ENCODE results near the gene ZNF438.
"Not testable (repeated sequence)": the region's sequence is repeated elsewhere in the genome, so short reads cannot be mapped to it uniquely, and the experiment has no call there.

ZNF438 gene

DNA sequence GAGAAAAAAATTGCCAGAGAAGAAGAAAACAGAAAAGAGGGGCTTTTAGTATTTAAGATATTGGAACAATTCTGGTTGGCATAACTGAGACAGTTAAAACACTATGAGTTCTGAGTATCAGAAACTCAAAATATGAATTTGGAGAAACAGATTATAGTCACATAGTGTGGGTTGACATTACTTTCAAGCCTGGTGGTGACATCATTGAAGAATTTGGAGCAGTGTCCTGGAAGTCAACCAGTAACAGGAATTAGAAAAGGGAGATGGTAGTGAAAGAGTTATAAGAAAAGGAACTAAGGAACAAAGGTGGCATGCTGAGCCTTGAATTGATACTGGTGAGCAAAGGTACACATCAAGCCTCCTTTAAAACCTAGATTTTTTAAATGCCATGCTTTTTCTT is 88.2 kb downstream of the ZNF438 start:
- no peak for DNase-seq (ENCODE audit: low read depth, low spot score)

DNA sequence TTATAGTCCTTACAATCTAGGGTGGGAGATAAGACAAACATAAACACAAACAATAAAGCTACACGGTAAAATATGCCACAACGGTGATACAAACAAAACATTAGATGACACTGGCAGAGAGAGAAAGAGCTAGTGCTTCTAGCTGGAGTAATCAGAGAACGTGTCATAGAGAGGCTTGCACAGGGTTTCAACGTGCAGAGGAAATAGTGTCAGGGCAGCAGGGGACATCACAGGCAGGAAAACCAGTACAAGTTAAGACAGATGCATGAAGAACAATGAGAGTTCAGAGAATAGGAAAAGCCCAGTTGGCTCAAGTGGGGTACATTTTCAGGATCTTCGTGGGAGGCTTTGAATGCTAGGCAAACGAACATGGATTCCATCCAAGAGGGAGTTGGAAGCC is 91.4 kb downstream of the ZNF438 start:
- DNase-seq (ENCODE audit: low read depth, low spot score): no peak

DNA sequence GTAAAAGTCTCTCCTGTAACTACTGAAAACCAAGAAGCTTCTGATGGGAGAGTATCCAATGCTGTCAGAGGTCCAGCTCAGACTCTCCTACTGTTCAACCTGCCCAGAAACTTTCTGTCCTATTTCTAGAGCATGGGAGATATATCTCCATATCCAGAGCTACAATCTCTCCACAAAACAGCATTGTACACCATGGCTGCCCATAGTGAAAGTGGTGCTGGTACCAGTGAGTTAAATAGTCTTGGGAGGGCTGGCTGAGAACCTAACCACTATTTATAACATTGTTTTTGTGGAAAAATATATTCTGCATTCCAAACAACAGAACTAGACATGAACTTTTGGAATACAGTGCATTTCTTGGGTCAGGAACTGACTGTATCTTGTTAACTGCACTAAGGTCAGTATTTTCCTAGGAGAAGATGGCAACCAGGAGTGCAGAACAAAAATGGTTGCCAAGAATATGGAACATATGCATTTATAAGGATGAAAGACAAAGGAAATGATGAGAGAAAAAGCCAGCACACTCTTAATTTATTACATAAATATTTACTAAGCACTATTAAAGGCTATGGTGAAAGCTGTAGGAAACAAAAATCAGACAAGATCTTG is 91.9 kb downstream of the ZNF438 start:
- DNase-seq (ENCODE audit: low read depth, low spot score): no peak

DNA sequence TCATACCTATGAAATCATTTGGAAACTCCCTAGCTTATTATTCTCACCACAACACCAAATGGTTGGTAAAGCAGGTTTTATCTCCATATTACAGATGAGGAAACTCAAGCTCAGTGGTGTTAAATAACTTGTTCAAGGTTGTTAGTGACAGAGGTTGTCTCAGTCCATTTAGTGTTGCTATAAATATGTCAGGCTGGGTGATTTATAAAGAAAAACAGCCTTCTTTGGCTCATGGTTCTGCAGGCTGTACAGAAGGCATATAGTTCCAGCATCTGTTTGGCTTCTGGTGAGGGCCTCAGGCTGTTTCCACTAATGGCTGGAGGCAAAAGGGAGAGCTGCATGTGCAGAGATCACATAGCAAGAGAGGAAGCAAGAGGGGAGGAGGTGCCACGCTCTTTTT is 96.6 kb downstream of the ZNF438 start:
- DNase-seq (ENCODE audit: low read depth, low spot score): no peak

DNA sequence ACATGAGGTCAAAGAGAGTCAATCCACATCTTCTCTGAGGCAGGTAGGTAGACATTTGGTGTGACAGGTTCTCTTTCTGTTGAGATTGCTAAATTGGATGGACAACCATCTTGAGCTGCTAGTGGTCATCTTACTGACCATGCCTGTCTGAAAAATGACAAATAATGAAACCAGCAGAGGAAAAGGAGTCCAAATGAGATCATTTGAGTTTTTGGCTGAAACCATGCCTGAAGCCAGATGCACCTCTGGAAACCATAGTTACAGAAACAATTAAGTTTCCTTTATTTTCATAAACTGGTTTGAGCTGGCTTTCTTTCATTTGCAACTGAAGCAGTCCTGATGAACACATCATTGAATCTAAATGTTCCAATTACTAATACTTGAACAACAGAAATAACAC is 100.6 kb downstream of the ZNF438 start:
- DNase-seq (ENCODE audit: low read depth, low spot score): no peak

DNA sequence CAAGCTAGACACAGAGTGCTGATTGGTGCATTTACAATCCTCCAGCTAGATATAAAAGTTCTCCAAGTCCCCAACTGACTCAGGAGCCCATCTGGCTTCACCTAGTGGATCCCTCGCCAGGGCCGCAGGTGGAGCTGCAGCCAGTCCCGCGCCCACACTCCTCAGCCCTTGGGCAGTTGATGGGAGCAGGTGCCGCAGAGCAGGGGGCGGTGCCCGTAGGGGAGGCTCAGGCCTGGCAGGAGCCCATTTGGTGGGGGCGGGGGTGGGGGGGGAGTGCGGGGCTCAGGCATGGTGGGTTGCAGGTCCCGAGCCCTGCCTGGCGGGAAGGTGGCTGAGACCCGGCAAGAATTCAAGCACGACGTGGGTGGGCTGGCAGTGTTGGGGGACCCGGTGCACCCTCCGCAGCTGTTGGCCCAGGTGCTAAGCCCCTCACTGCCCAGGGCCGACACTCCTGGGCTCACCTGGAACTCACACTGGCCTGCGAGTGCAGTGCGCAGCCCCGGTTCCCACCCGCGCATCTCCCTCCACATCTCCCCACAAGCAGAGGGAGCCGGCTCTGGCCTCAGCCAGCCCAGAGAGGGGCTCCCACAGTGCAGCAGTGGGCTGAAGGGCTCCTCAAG is 101.7 kb downstream of the ZNF438 start:
- no peak for DNase-seq (ENCODE audit: low read depth, low spot score)

DNA sequence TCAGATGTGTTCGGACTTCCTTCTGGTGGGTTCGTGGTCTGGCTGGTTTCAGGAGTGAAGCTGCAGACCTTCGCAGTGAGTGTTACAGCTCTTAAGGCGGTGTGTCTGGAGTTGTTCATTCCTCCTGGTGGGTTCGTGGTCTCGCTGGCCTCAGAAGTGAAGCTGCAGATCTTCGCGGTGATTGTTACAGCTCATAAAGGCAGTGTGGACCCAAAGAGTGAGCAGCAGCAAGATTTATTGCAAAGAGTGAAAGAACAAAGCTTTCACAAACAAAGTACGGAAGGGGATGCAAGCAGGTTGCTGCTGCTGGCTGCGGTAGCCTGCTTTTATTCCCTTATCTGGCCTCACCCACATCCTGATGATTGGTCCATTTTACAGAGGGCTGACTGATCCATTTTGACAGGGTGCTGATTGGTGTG is 102.3 kb downstream of the ZNF438 start:
- not testable (repeated sequence) for DNase-seq (ENCODE audit: low read depth, low spot score)

DNA sequence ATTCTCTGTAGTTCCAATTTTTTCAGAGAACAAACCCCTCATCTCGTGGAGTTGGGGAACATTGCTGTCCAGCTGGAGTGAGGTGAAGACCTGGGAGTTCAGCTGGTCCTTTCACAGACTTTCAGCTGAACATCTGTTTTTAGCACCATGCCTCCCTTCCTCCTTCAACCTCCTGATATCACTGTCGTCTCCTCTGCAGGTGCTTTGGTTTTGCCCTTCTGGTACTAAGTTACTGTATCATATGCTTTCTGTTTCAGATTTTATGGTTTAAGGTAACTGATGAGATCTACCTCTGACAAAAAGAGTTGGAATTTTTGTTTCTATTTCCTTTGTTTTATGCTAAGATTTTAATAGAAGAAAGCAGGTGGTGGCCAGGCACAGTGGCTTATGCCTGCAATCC is 102.9 kb downstream of the ZNF438 start:
- no peak for DNase-seq (ENCODE audit: low read depth, low spot score)

DNA sequence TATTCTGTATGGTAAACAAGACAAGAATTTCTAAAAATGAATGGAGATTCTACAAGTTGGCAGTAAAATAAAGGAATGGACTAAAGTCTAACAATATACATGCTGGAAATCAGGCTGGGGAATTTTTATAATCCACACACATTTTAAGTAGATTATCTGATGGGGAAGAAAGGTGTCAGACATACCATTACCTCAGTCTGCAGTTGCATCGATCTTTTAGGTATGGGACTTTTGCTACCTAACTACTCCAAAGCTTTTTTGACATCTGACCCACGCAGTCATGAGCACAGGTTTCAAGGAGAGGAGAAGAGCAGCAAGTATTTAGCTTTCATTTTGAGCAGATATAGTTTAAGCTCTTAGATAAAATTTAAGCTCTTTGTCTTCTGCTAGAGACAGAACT is 113.0 kb downstream of the ZNF438 start:
- no peak for DNase-seq (ENCODE audit: low read depth, low spot score)

DNA sequence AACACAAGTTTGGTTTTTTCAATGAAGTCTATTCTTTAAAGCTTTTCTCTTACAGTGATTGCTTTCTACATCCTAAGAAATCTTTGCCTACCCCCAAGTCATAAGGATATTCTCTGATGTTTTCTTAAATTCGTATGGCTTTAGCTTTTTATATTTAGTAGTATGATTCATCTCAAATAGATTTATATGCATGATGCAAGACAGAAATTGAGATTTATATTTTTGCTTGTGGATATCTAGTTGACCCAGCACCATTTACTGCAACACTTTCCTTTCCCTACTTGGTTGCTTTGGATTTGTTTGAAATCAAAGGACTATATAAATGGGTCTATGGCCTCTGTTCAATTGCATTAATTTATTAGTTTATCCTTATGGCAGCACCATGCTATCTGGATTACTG is 113.9 kb downstream of the ZNF438 start:
- DNase-seq (ENCODE audit: low read depth, low spot score): no peak

DNA sequence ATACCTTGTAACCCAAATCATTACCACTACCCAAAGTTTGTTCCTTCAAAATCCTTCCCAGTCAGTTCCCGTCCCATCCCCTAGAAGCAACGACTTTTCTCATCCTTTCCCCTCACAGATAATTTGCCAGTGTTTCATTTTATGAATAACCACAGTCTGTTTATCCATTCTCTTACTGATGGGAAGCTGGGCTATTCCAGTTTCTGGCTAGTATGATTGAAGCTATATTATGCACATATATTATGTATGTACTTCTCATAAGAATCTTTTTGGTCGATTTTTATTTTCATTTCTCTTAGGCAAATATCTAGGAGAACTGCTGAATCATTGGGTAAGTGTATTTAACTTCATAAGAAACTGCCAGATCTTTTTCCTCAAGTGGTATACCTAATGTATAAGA is 114.6 kb downstream of the ZNF438 start:
- no peak for DNase-seq (ENCODE audit: low read depth, low spot score)

DNA sequence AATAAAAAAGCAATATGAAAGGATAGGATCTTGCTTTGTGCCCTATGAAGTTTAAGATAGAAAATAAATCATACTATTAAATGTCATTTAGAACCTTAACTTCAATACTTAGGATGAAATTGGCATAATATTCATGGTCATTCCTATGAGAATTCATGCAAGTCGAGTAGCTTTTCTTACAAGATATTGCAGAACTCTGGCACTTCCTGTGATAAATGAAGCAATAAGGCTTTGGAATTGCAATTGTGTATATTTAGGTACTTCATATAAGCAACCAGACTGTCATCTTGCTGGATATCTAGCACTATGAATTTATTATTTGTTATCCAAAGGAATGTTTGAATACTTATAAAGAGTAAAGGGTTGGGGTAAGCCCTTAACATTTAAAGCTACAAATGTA is 116.5 kb downstream of the ZNF438 start:
- no peak for DNase-seq (ENCODE audit: low read depth, low spot score)

DNA sequence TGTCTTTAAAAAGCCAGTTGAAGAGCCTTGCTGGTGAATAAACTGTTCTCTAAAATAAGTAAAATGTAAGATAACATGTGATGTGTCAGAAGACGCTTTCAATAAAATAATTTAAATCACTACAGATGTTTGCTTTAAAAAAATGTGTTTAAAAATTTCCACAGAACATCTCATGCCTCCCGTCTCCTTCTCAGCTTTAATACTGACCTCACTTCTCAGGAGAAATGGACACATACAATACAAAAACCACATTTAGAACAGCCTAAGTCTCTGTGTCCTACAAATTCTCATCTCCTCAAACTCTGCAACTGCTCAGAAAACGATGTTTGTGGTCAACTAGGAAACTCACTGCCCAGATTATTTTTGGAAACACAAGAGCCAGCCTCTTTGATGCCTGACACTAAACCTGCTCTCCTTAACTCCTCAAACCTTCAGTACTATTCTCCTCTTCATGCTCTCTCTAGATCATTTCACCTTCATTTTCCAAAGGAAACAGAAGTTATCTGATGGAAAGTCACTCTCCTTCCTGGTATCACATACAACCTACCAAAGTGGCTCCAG is 120.3 kb downstream of the ZNF438 start:
- DNase-seq (ENCODE audit: low read depth, low spot score): no peak

DNA sequence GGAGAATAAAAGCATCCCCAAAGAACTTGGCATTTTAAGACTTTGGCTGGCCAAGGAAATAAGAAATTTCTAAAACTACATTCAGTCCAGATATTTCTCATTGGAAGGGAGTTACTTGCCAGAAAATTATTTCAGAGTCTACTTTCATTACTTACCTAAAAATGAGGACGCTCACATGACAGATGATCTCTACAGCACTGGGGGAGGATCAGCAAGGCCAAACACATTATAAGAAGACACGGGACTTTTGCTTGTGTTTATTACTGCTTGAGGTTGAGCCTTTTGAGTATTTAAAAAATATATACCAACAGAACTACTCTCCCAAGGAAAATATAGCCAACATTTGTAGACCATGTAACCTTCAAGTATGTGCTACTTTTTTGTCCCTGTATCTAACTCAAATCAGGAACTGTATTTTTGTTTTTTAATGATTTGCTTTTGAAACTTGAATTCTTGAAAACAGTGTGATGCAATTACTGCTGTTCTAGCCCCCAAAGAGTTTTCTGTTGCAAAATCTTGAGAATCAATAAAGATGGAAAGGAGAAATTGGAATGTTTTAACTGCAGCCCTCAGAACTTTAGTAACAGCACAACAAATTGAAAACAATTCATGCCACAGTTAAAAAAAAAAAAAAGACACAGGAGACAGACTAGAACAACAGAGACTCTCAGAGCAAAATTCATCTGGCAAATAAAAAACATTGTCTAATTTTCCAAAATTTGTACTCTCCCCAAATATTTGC is 128.1 kb downstream of the ZNF438 start:
- no peak for DNase-seq (ENCODE audit: low read depth, low spot score)

DNA sequence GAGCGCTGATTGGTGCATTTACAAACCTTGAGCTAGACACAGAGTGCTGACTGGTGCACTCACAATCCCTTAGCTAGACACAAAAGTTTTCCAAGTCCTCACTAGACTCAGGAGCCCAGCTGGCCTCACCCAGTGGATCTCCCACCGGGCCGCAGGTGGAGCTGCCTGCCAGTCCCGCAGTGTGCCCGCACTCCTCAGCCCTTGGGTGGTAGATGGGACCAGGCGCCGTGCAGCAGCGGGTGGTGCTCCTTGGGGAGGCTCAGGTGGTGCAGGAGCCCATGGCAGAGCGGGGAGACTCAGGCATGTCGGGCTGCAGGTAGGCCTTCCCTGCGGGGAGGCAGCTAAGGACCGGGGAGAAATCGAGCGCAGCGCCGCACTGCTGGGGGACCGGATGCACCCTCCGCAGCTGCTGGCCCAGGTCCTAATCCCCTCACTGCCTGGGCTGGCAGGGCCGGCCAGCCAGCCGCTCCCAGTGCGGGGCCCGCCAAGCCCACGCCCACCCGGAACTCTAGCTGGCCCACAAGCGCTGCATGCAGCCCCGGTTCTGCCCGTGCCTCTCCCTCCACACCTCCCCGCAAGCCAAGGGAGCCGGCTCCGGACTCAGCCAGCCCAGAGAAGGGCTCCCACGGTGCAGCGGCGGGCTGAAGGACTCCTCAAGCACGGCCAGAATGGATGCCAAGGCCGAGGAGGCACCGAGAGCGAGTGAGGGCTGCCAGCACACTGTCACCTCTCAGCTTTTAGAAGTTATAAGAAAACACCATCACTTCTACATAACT is 128.9 kb downstream of the ZNF438 start:
- no peak for DNase-seq (ENCODE audit: low read depth, low spot score)

DNA sequence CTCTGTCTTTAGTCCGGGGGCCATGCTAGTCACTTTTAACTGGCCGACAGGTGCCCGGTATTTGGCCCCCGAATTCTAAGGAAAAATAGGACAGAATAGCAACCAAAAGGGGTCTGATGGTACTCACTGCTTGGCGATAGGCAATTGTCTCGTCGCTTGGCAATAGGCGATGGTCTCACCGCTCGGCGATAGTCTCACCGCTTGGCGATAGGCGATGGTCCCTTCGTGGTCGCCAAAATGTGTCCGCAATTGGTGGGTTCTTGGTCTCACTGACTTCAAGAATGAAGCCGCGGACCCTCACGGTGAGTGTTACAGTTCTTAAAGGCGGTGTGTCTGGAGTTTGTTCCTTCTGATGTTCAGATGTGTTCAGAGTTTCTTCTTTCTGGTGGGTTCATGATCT is 130.2 kb downstream of the ZNF438 start:
- not testable (repeated sequence) for DNase-seq (ENCODE audit: low read depth, low spot score)

DNA sequence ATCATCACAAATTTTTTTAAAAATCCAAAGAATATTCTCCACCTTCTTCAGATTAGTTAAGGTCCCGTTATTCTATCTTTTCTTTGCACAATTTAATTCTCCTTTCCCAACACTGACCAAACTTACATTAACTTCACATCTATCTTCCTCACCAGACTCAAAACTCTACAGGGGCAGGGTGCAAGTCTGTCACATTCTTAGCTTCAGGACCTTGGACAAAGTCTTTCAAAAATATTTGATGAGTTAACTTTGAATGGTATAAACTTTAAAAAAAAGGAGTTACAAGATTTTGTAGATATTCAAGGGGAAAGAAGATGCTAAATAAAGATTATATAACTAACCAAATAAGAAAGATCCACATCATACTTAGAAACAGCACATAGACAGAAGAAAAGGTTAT is 132.7 kb downstream of the ZNF438 start:
- no peak for DNase-seq (ENCODE audit: low read depth, low spot score)

DNA sequence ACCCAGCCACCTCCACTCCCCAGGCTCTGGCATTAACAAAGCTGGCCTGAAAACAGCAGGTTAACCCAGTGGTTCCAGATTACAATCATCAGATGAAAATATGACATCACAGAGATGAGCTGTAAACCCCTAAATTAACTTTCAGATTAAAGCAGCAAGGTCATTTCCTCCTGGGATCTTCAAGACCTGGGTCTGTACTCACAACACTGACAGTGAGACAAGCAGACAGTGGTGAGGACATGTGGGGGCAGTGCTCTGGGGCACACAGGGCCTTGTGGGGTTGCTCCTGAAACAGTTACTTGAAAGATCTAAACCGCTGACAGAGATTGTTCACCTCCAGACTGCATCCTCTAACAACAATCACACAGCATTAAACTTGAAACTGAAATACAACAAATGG is 134.1 kb downstream of the ZNF438 start:
- no peak for DNase-seq (ENCODE audit: low read depth, low spot score)

DNA sequence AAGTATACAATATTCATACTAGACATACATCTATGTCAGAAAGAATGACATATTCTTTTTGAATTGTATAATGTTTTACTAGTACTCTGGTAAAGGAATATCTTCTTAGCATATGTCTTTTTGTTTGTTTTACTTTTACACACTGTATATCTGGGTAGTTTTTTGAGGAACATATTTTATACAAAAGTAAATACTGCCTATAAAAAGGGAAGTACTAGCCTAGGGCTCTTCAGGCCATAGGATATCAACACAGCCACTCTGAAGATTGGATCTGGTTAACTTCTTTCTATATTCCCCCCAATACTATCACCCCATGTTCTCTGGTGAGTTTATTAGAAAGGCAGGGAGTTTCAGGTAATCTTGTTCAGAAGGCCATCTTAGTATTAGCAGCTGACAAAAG is 134.6 kb downstream of the ZNF438 start:
- DNase-seq (ENCODE audit: low read depth, low spot score): no peak

DNA sequence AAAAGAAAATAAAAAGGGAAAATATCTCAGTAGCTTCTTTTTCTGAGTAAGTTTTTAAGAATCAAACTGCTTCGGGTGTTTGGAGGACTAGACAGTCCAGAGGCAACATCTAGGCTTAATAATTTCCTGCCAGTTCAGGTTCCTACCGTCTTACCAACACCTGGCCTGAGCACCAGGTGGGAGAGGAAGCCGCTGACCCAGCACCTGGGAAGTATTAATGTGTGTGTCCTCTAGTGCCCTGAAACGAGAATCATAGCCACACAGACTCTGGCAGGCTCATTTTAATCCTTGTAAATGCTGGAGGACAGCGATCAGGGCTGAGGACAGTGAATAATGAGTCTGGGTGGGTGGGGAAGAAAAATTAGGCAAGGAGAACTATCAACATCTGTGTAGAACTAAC is 137.4 kb downstream of the ZNF438 start:
- DNase-seq (ENCODE audit: low read depth, low spot score): no peak

DNA sequence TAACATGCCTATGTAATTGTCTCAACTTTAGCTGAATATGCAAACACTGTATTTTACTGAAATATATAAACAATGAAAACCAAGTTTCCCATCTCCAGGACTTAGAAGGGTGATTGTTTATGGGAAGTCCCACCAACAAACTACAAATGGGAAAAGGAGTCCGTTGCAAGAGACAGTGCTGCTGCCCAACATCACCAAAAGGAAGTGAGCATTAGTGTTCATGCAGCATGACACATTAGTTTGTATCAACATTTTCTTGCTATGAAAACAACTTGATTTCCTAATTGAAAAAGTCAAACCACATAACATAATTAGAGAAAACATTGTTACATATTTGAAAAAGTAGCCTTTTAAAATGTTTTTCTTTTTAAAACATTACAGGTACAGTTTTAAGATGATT is 138.5 kb downstream of the ZNF438 start:
- DNase-seq (ENCODE audit: low read depth, low spot score): no peak

DNA sequence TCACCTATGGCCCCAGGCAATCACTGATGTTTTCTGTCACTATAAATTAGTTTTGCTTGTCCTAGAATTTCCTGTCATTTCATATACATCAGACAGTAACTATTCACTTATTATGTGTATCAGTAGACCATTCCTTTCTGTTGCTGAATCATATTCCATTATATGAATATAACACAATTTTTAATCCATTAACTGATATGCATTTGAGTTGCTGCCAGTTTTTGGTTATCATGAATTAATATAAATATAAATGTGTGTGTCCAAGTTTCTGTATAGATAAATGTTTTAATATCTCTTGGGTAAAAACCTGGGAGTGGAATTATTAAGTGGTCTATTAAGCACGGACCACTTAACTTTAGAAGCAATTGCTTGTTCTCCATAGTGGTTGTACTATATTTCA is 143.8 kb downstream of the ZNF438 start:
- DNase-seq (ENCODE audit: low read depth, low spot score): no peak
